Measurements from ENCODE around the gene TMEFF2.

DNA sequence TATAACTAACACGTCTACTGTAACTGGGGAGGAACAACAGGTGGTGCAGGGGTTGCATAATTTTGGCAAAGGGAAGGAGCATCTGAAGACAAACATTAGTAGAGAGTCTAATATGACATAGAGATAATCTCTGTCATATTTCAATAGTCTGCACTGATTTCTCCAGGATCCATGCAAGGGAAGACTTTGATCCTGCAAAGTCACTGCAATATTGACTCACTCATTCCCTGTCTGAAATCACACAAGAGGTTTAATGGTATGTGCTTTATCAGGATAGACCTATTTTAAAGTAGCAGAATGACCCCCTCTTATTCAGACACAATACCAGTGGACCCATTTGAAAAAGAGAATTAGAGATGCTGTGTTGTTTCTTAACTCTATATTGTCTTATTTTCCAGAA is 249.1 kb downstream of the TMEFF2 start:
- TF ChIP-seq, protein P1, sequence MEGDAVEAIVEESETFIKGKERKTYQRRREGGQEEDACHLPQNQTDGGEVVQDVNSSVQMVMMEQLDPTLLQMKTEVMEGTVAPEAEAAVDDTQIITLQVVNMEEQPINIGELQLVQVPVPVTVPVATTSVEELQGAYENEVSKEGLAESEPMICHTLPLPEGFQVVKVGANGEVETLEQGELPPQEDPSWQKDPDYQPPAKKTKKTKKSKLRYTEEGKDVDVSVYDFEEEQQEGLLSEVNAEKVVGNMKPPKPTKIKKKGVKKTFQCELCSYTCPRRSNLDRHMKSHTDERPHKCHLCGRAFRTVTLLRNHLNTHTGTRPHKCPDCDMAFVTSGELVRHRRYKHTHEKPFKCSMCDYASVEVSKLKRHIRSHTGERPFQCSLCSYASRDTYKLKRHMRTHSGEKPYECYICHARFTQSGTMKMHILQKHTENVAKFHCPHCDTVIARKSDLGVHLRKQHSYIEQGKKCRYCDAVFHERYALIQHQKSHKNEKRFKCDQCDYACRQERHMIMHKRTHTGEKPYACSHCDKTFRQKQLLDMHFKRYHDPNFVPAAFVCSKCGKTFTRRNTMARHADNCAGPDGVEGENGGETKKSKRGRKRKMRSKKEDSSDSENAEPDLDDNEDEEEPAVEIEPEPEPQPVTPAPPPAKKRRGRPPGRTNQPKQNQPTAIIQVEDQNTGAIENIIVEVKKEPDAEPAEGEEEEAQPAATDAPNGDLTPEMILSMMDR (IDR thresholded peaks at IDR 0.05; ENCODE audit: low read depth, low read length), result no peak
- no peak for TF ChIP-seq POLR2A (IDR thresholded peaks at IDR 0.05; ENCODE audit: extremely low read depth, insufficient read length)
- no peak for TF ChIP-seq MYC (IDR thresholded peaks at IDR 0.05; ENCODE audit: low read depth, low read length)

Data from NB4 (cell line).